Aorta (tissue), 5 donors: Measurements from ENCODE around the gene PPP2R3B. TPM values are rescaled to one million over a fixed set of nuclear protein-coding genes. Genes with fewer than 3 reads are reported as not detected.
"Not testable (repeated sequence)": the region's sequence is repeated elsewhere in the genome, so short reads cannot be mapped to it uniquely, and the experiment has no call there.

Source experiments
- ATAC-seq: fragments of 200-7000 bp; cut with Tn5 transposase; one replicate; pipeline ENCODE4 v1.9.1; 2022; ENCODE audit warnings: moderate library complexity; ENCODE audit not compliant: low FRiP score
- DNase-seq, 2 donors: peaks; one replicate each; pipeline ENCODE4 v3.0.0-alpha.2; 2020
- H3K27ac ChIP-seq, 2 donors: one replicate each; pipeline ENCODE4 v1.5.1; 2013; ENCODE audit warnings: low read length in 2 of 2, mild to moderate bottlenecking in 2 of 2, moderate library complexity in 2 of 2, control low read depth in 1 of 2, inconsistent platforms in 1 of 2, low read depth in 1 of 2
- H3K27me3 ChIP-seq, 2 donors: one replicate each; pipeline ENCODE4 v1.6.1; 2013; ENCODE audit warnings: control low read depth in 1 of 2, low read length in 1 of 2, mild to moderate bottlenecking in 1 of 2, moderate library complexity in 1 of 2; ENCODE audit not compliant: insufficient read depth in 2 of 2, control insufficient read depth in 1 of 2
- H3K36me3 ChIP-seq, 2 donors: one replicate each; pipeline ENCODE4 v1.6.1; 2013; ENCODE audit warnings: control low read depth in 1 of 2, low read length in 1 of 2, mild to moderate bottlenecking in 1 of 2; ENCODE audit not compliant: insufficient read depth in 2 of 2, control insufficient read depth in 1 of 2
- H3K4me1 ChIP-seq, 2 donors: one replicate each; pipeline ENCODE4 v1.6.1; 2013; ENCODE audit warnings: low read length in 2 of 2, control low read depth in 1 of 2, mild to moderate bottlenecking in 1 of 2, moderate library complexity in 1 of 2; ENCODE audit not compliant: insufficient read depth in 2 of 2, control insufficient read depth in 1 of 2
- H3K4me3 ChIP-seq, 2 donors: one replicate each; pipeline ENCODE4 v1.5.1; 2013; ENCODE audit warnings: low read length in 2 of 2, control low read depth in 1 of 2, mild to moderate bottlenecking in 1 of 2
- H3K9me3 ChIP-seq: one replicate; pipeline ENCODE4 v1.6.1; 2013; ENCODE audit warnings: mild to moderate bottlenecking, low read length; ENCODE audit not compliant: control insufficient read depth
- WGBS, 2 donors: extraction: QIAGEN DNeasy Blood & Tissue Kit; methylation state at CpG; one replicate each; pipeline ENCODE4 v1.1.7; 2013; 5-methylcytosine and 5-hydroxymethylcytosine counted together
- intact Hi-C, 2 donors: fragments of 100-400 bp; cut with DNase I; formaldehyde crosslinking; loops; one replicate each; pipeline versions ENCODE4 v1.14.2 to v1.15.0; 2022
- polyA plus RNA-seq, 2 donors: library from polyadenylated mRNA; stranded (reverse); fragments of 200-250 nt; gene quantifications; one replicate each; pipeline ENCODE4 v1.2.3, GENCODE V29; 2013
- total RNA-seq, 2 donors: library from RNA; stranded (reverse); fragmentation: NEBNext Ultra II Directional; extraction: Animal tissue kit (Norgen Biotek cat#: 25700); gene quantifications; one replicate each; pipeline ENCODE4 v1.2.1, GENCODE V29; 2021
- donor health status: healthy with polysubstance abuse.
- donor health status: Bipolar disorder and iron deficiency.
- donor health status: DM: no; HTN: no; CAD: no.
- donor health status: DM: no; HTN: no; CAD: no.
- donor health status: DM: yes; HTN: yes; CAD: no.

PPP2R3B gene
- total and polyA plus RNA-seq, 4 donors: 3.1 to 41.8 (median 13.4) TPM

DNA sequence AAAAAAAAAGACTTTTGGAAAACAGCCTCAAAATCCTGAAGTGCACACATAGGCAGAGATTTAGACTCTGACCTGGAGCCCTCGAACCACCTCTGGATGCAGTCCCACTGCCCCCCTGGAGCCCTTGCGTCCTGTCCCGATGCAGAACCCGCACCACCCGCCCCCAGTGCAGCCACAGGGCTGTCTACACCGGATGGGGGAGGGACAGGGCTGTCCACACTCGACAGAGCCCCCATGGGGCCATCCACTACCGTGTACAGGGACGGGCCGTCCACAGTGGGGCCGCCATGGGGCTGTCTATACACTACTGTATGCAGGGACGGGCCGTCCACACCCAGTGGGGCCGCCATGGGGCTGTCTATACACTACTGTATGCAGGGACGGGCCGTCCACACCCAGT lies 10.5 kb downstream of the PPP2R3B start:
- WGBS, 2 donors: 90 to 95% methylated on average over 11 to 14 of the region's 16 CpGs
- H3K4me1 ChIP-seq, H3K27ac ChIP-seq, DNase-seq, H3K36me3 ChIP-seq, H3K4me3 ChIP-seq, H3K27me3 ChIP-seq, ATAC-seq, intact Hi-C loops, H3K9me3 ChIP-seq: not testable (repeated sequence)

DNA sequence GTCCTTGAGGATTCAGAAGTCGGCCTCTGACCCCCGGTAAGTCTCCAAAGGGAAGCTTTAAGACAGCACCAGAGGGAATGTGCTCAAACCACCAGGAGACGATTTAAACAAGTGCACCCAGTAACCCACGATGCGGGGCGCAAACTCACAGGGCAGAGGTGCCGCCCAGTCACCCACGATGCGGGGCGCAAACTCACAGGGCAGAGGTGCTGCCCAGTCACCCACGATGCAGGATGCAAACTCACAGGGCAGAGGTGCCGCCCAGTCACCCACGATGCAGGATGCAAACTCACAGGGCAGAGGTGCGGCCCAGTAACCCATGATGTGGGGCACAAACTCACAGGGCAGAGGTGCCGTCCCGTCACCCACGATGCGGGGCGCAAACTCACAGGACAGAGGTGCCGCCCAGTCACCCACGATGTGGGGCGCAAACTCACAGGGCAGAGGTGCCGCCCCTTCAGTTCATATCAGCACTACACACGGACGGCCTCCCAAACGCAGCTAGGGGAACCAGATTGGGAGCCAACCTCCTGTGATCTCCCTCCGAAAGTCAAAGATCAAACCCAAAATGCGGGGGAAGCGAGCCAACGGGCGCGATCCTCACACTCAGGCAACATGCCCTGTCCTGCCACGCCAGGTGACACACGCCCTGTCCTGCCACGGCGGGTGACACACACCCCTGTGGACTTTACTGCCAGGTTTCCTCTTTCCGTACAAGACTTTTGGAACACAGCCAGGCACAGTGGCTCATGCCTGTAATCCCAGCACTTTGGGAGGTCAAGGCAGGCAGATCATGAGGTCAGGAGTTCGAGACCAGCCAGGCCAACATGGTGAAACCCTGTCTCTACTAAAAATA lies 11.3 kb downstream of the PPP2R3B start:
- Histone ChIP-seq H3K36me3 (no peaks in the 10 kb centered on the region), H3K27ac (no peak overlapping the region), H3K4me1 (no peaks in the 10 kb centered on the region), H3K4me3 (no peak overlapping the region), H3K27me3 (no peaks in the 10 kb centered on the region), H3K9me3 (no peaks in the 10 kb centered on the region)
- DNase-seq: no peak
- no peak for ATAC-seq
- intact Hi-C loops: no loop called here
- 84 to 90% methylated on average over 38 of the region's 38 CpGs for WGBS, 2 donors

DNA sequence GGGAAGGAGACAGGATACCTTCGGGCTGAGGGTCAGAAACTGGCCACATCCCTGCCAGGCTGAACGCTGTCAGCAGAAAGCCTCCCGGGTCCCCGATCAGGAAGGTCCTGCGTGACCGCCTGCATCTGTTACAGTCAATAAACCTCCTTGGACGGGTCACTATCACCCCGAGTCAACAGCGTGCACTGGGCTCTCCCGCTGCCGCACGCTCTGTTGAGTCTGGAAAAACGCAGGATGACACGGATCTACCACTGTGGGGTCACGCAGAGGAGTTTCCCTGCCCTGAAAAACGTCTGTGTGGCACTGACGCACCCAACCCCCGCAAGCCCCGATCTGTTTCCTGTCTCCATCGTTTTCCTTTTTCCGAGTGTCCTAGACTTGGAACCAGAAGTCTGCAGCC lies 12.1 kb downstream of the PPP2R3B start:
- intact Hi-C loops: no loop called here
- Histone ChIP-seq H3K27me3 (no peaks in the 10 kb centered on the region), H3K9me3 (no peaks in the 10 kb centered on the region), H3K4me1 (no peaks in the 10 kb centered on the region), H3K36me3 (no peaks in the 10 kb centered on the region), H3K27ac (no peak overlapping the region), H3K4me3 (no peak overlapping the region)
- 10 to 19% methylated on average over 21 of the region's 21 CpGs for WGBS, 2 donors
- DNase-seq (no peak), ATAC-seq (no peak)

DNA sequence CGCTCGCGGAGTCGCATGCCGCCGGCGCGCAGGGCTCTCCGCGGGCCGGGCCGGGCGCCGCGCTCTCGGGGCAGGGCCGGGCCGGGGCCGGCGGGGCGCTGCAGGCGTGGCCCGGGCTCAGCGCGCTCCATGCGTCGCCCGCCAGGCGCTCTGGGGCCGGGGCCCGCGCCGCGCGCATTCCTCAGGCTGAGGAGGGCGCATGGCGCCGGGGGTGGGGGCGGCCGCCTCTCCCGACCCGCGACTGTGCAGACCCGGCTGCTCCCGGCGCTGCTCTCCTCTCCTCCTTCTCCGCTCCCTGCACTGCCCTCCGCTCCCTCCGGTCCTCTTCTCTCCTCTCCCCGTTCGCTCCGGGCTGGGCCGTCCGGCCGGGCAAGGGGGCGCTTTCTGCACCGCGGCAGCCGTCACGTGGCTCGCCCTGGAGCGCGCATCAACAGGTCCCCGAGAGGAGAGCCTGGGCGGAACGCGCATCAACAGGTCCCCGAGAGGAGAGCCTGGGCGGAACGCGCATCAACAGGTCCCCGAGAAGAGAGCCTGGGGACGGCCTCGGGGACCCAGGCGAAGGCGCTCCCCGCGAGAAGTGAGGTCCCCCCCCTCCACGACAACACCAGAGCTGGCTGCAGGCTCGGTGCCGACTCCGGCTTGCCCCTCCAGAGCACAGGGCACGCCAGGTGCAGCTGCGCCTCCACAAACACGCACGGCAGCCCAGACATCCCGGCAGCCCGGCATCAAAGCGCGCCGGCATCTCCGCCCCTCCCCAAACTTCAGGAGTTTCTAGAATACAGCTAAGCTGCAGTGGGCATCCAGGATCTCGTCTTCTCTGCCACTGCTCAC lies 12.9 kb downstream of the PPP2R3B start:
- Histone ChIP-seq H3K4me3 (peak overlapping the region in 1 of 2 donors; percentile 15), H3K36me3 (no peaks in the 10 kb centered on the region), H3K27me3 (no peaks in the 10 kb centered on the region), H3K9me3 (no peaks in the 10 kb centered on the region), H3K27ac (no peak overlapping the region), H3K4me1 (no peaks in the 10 kb centered on the region)
- peak; percentile 31 for ATAC-seq
- no peak for DNase-seq
- WGBS, 2 donors: 0% methylated on average over 70 to 93 of the region's 93 CpGs
- intact Hi-C loops: no loop called here

DNA sequence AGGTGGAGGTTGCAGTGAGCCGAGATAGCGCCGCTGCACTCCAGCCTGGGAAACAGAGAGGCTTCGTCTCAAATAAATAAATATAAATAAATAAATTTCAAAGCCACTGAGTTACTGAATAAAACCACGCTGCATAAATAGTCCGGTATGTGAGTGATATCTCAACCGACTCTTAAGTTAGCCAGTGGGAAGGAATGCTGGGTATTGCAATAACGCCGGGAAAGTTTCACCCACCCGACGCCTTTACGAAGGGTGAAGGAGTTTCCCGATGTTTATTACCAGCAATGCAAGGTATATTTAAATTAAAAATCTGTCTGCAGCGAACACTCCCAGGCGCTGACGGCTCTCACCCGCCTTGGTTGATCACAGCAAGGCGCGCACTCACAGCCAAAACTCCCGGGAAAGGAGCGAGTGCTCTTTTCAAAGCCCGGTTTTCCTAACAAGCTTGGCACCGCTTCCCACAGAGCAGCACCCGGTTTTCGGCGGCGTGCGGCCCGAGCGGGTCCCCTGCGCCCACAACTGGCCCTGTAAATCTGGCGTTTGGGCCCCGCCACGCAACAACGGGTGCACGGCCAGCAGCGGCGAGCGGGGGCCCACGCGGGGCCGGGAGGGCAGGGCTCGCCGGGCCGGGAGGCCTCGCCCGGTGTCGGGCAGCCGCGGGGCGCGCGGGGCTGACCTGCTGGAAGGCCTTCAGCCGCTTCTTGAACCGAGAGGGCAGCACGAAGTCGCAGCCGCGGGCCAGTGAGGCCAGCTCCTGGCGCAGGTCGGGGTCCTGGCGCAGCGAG lies 13.7 kb downstream of the PPP2R3B start:
- Histone ChIP-seq H3K9me3 (no peaks in the 10 kb centered on the region), H3K27me3 (no peaks in the 10 kb centered on the region), H3K36me3 (no peaks in the 10 kb centered on the region), H3K4me1 (no peaks in the 10 kb centered on the region), H3K27ac (no peak overlapping the region), H3K4me3 (peak overlapping the region in 1 of 2 donors; percentile 15)
- intact Hi-C loops: no loop called here
- DNase-seq (no peak), ATAC-seq (no peak)
- WGBS, 2 donors: 4 to 5% methylated on average over 55 to 63 of the region's 63 CpGs

DNA sequence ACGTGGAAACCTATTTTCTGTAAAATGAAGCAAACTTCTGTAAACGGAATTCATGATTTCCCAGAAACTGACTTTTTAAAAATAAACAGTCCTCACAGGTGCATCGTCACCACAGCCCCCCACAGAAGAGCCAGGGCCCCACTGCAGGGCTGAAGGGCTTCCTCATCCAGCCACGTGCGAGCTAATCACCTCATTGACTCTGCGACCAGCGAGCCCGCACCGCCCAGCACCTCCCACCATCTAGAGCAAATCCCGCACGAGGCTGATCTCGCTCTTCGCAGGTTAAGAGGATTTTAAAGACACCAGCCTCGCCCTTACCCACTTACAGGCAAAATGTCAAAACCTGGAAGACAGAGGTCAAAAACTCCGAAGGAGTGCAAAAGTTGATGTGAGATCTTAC lies 14.8 kb downstream of the PPP2R3B start:
- Histone ChIP-seq H3K9me3 (no peaks in the 10 kb centered on the region), H3K4me3 (no peak overlapping the region), H3K36me3 (no peaks in the 10 kb centered on the region), H3K4me1 (no peaks in the 10 kb centered on the region), H3K27me3 (no peaks in the 10 kb centered on the region), H3K27ac (no peak overlapping the region)
- intact Hi-C loops: no loop called here
- ATAC-seq (no peak), DNase-seq (no peak)
- WGBS, 2 donors: 80 to 92% methylated on average over 15 of the region's 15 CpGs

DNA sequence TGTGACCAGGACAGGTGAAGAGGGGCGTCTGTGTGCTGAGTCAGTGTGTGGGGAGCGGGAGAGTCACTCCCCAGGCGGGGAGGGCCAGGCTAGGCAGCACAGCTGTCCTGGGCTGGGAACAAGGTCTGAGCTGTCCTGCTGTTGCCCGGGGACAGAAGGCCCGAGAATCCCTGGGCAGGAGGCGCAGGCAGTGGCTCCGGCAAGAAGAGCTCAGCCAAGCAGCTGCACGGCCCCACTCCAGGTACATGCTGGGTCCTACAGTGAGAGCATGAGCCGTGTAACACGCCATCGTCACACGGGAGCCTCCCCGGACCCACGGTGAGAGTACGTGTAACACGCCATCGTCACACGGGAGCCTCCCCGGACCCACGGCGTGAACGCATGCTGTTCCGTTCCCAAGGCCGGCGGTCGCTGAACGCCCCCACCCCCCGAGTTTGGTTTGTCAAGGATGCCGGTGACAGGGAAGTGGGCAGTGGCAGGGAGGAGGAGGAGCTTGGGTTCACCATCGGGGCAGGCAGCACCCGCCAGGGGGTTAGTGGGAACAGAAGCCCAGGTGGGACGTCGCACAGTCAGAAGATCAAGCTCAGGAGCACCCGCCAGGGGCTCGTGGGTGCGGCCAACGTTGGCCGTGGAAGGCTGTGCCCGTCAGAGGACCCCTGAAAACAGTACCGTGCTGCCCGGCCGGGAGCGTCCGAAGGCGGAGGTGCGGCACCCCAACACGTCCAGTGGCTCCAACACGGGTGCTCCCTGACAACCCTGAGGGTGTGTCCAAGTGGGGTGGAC lies 15.6 kb downstream of the PPP2R3B start:
- H3K36me3 ChIP-seq: no peaks in the 10 kb centered on the region
- ATAC-seq (no peak), DNase-seq (no peak)
- no peaks in the 10 kb centered on the region for H3K27me3 ChIP-seq
- 94 to 96% methylated on average over 48 of the region's 48 CpGs for WGBS, 2 donors
- intact Hi-C loops: no loop called here
- H3K9me3 ChIP-seq: no peaks in the 10 kb centered on the region
- H3K4me3 ChIP-seq: no peak overlapping the region
- no peaks in the 10 kb centered on the region for H3K4me1 ChIP-seq
- no peak overlapping the region for H3K27ac ChIP-seq
